Measurements from ENCODE around the gene HSFX2.
"Not testable (repeated sequence)": the region's sequence is repeated elsewhere in the genome, so short reads cannot be mapped to it uniquely, and the experiment has no call there.

Gene HSFX2

DNA sequence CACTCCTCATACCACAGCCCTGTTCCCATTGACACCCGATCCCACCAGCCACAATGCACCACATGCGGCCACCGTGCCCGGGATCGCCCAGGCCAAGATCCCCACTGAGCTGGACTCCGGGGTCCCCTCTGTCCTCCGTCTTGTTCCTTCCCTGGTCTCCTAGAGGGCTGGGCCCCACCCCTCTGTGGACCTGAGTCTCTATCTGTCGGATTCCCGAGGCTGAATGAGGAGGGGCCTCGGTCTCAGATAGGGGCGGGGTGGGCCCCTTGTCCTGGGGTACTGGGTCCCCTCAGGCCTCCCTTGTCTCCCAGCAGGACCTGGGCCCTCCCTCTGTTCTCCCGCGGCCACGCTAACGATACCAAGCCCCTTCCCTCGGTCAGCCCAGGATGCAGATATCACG is 9.5 kb downstream of the HSFX2 start:
- not testable (repeated sequence) for DNase-seq

DNA sequence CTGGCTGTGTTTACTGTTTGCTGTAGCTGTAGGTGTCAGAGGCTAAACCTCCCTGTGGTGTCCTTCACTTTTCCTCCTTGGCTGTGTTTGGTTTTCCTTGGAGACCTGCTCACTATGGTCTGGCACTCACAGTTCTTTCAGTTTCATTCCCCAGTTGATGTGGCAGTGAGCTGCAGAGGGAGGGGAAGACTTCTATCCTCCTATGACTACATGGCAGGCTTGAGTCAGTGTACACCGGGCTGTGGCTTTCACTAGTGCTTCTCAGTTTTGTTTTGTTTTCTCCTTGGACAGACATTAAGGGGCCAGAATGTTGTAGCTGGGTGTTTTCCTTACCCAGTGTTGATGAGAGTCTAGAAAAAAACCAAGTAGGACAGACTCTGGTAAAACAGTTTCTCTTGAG is 21.7 kb downstream of the HSFX2 start:
- not testable (repeated sequence) for DNase-seq

DNA sequence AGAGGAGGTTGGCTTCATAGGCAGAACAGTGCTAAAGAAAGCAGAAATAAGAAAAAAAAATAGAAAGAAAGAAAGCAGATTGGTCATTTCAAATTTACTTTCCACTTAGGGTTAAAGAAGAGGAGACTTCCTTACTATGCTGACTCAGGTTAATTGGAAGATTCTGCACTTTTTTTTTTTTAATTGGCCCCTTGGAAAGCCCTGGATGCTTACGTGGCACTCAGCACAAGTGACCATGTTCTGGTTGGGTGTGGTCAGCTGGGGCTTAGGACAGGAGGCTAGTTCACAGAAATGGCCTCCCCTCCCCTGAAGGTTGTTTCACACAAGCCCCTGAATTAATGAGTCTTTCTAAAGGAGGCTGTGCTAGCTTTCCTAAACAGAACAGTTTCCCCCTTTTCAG is 22.4 kb downstream of the HSFX2 start:
- DNase-seq: no peak

DNA sequence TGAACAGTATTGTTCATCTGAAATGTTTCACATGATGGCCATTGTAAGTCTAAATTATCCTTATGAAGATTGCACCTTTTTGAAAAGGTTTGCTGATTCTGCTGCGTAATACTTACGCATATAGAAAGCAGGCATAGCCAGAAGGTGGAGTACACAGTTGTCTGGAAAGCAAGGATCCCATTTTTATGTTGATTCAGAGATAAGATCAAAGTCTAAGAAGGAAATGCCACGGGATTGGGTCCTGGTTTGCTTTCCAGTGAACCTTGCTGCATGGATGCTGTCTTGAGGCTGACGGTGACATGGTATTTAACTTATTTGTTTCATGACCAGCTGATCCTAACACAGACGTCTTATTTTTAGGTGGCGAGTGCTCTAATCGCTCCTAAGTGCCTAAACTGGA is 23.3 kb downstream of the HSFX2 start:
- no peak for DNase-seq

DNA sequence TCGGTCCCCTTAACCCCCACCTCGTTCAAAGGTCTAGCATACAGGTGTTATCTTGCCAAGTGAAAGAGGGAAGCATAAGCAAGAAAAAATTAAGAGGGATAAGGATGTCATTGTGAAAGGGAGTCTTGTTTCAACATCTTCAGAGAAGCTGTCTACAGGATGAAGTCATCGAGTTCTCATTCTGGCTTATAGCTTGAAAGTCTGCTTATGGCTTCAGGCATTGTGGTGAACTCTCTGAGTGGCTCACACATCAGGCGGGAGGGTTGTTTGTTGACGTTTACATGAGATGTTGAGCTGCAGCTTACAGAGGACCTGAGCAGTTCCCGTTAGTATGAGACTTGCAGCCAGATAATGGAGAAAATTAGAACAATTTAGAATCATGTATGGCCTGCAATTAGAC is 24.4 kb downstream of the HSFX2 start:
- no peak for DNase-seq

DNA sequence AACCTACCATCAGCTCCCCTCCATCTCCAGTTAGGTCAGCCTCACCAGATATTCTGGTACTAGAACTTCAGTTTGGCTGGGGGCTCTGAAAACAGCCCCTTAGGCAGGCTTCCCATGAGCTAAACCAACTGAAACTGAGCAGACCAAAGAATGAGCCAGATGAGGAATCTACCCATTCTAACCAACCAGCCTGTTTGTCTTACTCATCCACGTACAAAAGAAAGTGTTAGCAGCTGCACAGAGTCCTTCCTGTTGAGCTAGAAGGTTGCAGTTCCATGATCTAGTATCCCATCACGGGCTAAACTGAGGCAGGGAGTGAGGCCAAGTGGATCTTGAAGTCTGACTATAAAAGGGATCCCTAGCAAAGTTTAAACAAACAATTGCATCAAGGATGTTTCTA is 25.3 kb downstream of the HSFX2 start:
- no peak for DNase-seq

DNA sequence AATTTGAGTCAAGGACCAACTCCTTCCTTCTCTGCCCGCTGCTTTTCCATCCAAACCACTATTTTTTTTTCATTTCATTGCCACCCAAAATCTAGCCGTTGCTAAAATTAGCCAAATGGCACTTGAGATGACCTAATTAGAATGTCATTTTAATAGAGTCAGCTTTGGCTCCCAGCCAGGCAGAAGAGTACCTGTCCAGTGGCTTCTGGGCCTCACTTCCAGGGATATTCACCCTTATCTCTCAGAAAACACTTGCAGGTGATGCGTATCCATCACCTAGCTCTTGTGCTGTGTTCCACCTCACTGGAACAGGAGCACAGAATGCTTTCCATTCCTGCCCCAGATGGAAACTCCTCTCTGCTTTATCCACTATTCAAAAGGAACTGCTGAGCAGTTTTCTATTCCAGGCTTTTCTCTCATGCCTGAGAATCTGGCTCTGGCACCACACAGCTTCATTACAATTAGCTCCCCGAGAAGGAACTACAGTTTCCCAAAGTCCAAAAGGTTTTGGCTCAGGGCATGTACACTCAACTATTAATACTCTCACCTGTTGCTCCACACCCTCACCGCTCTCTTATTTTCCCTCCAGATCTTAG is 26.3 kb downstream of the HSFX2 start:
- DNase-seq: no peak

DNA sequence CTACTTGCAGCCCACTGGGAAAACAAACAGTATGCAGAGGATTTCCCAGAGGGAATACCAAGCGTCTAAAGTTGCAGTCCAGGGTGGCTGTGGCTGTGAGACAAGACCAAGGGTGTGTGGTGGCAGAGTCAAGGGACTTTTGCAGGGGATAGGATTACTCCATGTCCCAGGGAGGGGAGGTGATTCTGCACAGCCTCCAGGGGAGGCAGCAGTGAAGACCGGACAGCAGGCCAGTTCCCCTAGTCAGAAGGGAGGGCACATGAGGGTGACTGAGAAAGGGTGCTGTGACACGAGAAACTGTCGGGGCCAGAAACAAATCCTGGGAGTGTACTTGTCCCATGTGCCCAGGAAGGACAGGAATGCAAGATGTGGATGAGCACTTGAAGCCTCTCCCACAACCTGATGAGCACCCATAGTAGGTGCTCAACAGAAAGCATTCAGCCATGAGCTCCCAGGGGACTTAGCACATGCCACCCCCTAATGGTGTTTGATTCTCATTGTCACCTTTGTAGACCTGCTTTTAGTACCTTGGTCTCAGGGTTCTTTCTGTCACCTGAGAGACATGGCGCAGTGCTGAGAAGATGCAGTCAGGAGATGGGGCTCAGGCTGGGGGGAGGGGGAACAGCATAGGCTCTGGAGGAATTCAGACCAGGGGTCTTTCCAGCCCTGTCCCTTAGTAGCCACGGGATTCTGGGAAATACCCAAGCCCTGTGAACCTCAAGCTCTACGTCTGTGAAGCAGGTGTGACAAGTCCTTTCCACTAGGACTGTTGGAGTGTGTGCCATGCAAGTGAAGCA is 27.3 kb downstream of the HSFX2 start:
- DNase-seq: no peak

DNA sequence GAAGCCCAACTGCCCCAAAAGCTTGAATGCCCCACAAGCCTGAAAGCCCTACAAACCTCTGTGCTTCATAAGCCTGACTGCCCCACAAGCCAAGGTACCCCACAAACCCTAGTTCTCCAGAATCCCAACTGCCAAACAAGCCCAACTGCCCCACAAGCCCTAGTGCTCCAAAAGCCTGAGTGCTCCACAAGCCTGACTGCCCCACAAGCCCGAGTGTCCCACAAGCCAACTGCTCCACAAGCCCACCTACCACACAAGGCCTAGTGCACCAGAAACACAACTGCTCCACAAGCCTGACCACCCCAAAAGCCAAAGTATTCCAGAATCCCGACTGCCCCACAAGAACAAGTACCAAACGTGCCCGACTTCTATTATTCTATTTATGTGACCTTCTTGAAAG is 31.8 kb downstream of the HSFX2 start:
- DNase-seq: no peak

DNA sequence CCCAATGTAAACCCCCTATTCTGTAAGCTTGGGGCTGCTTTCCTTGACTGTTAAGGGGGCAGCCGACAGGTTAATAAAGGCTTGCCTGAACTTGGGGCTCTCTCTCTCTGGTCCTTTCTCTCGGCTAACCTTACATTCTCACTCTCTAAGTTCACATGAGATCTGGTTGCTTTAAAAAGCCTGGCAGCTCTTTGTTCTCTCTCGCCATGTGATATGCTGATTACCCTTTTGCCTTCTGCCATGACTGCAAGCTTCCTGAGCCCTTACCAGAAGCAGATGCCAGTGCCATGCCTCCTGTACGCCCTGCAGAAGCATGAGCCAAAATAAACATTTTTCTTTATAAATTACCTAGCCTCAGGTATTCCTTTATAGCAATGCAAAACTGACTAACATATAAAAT is 39.9 kb downstream of the HSFX2 start:
- not testable (repeated sequence) for DNase-seq

DNA sequence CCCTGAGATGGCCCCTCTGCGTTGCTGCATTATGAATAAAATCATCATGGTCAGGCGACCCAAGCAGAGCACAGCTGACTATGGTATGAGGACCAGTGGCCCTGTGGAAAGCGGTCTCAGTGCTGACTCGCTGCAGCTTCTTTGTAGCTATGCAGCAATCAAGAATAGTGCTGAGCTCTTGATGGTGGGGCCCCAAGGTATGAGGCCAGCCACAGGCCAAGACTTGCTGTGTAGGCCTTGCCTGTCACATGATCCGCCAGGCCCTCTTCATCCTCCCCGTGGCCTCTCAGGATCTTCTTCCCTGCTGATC is 43.2 kb downstream of the HSFX2 start:
- DNase-seq: not testable (repeated sequence)

DNA sequence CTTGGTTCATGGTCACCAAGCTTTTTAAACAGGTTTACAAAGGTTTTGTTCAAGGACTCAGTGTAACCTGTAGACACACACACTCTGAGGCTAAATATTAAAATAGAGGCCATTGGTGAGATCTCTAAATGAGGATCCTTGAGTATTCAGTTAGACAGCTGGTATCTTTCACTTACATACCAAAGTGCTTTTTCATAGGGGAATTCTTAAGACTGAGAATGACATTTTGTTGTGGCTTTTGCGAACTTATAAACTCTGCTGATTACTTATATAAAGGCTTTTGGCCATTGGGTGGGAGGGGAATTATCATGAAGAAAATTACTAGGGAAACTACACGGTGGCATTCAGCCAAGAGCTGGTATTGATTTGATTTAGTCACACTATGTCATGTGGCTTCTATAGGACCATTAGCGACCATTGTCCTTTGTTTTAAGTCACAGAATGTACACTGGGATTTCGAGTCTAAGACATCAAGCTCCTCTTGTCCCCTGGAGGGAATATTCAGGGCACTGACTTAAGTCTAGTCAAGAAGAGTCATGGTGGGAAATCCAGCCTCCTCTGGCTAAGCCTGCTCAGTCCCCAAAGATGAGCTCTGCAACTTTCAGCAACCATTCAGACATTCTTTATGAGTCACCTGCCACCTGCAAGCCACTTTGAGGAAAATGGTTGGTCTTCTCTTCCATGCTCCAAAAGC is 43.7 kb downstream of the HSFX2 start:
- DNase-seq: not testable (repeated sequence)

DNA sequence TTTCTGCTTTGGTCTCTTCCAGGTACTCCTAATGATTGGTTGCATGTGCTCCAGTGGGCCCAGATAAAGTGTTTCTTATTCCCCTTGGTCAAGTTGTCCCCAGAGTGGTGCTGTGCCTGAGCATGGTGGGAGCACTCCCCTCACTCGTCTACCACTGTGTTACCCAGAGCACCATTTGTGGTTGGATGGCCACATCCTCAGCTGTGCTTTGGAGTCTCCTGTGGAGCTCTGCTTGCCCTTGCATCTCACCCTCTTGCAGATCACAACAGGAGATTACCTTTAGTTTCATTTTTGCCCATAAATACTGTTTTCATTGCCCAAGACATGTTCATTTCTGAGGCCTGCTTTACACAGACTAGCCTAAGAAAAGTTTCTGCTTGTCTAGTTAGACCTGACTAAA is 44.7 kb downstream of the HSFX2 start:
- not testable (repeated sequence) for DNase-seq

DNA sequence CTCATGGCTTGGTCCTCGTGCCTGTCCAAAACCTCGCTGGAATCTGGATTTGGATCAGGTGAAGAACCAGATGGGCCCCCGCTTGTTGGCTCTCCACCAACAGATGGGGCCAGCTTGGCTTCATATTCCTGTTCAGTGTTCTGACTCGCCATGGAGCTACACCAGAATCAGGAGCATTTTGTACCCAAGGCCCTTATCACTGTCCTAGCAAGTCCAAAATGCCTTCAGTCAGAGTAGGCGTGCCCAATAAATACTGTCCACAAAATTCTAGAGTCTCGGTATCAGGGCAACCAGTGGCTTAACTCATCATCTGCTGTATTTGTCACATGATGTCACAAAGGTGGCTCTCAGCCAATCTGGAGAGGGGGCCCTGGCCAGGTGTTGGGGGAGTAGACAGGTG is 45.4 kb downstream of the HSFX2 start, which contains the start of gene HSFX3:
Gene HSFX3, minus strand, starts transcription at position 224 of the 400 bp plus-strand sequence. Its CDS starts 72 bp downstream, at position 152.
- DNase-seq: not testable (repeated sequence)

DNA sequence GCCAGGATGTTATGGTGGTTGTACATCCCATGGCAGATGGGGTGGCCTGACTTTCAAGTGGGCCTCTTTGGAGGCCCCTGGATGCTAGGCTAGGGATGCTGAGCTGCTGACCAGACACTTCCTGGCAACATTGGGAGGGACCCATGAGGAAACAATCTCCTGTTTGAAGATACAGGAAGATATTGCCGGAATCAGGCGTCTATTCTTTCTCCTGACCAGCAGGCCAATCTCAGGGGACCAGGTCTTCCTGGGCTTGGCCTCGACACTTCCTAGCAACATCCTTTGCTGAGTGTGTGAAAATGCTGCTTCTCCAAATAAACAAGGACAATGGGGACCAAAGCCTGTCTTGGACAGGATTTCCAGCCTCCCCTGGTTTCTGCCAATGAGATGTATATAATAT is 47.3 kb downstream of the HSFX2 start:
- DNase-seq: not testable (repeated sequence)

DNA sequence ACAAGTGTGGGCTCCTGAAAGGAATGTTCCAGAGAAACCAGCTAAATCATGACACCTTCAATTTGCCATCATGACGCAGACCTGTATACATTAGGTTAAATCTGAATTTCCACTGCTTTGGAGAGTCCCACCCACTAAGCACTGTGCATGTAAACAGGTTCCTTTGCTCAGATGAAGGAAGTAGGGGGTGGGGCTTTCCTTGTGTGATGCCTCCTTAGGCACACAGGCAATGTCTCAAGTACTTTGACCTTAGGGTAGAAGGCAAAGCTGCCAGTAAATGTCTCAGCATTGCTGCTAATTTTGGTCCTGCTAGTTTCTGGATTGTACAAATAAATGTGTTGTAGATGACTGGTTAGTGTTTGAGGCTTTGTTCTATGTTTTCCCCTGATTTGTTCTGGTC is 48.2 kb downstream of the HSFX2 start:
- not testable (repeated sequence) for DNase-seq

DNA sequence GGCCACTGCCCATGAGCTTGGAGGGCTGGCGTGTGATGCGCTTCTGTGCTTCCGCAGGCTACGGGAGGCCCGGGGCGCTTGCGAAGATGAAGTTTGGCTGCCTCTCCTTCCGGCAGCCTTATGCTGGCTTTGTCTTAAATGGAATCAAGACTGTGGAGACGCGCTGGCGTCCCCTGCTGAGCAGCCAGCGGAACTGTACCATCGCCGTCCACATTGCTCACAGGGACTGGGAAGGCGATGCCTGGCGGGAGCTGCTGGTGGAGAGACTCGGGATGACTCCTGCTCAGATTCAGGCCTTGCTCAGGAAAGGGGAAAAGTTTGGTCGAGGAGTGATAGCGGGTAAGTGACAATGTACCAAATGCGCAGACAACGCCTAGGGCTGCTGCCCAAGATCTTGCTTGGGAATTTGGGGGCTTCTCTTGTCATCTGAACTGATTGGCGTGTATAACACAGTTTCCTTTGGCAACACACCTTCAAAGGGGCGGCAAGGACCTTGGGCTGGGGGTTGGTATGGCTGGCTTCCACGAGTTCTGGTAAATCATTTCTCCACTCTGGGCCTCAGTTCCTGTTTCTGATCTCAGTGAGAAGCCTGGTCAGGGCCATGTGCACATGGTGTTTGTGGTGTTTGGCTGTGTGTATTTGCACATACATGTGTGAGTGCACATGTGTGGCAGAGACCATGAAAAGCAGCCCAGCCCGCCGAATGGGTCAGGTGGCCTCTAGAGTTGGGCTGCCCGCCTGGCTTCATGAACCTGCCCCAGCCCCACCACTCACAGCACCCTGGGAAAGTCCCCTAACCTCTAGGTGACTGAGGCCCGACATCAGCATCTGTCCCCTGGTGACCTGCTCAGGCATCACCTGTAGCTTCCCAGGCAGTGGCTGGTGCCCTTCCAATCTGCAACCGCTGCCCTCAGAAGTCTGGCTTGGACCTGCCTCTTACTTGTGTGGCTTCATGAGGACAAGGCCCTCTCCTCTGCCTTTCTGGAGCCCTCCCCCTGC is 49.3 kb downstream of the HSFX2 start:
- DNase-seq: not testable (repeated sequence)

Data from NCI-H1092 (cell line).